HG03064 (cell line): ENCODE data around the gene INSR.
A peak's percentile ranks its signal among the peaks of the same experiment; 100 is the strongest.

Experiments
- ATAC-seq: cut with Tn5 transposase; IDR thresholded peaks from one replicate; pipeline ENCODE4 v1.9.1; 2021; ENCODE audit warnings: low read depth; ENCODE audit not compliant: unreplicated experiment

INSR gene

GRCh38 chr19:7197760-7198696, 96.2 kb downstream of the INSR start:
- peak; percentile 72 for ATAC-seq

- peak; percentile 58 for ATAC-seq
Observed at GRCh38 chr19:7197119-7197759, 97.0 kb downstream of the INSR start.

- ATAC-seq: no peak
Observed at GRCh38 chr19:7196763-7197118, 97.5 kb downstream of the INSR start.

- no peak for ATAC-seq
Observed at GRCh38 chr19:7195046-7195445, 99.2 kb downstream of the INSR start.

GRCh38 chr19:7194566-7194965, 99.6 kb downstream of the INSR start:
- ATAC-seq: no peak

- peak; percentile 49 for ATAC-seq
Observed at GRCh38 chr19:7191946-7192691, 102.1 kb downstream of the INSR start.

GRCh38 chr19:7188698-7189629, 105.2 kb downstream of the INSR start:
- no peak for ATAC-seq

- no peak for ATAC-seq
Observed at GRCh38 chr19:7187605-7188339, 106.4 kb downstream of the INSR start.

- ATAC-seq: no peak
Observed at GRCh38 chr19:7182489-7182888, 111.7 kb downstream of the INSR start.

- no peak for ATAC-seq
Observed at GRCh38 chr19:7179917-7180306, 114.3 kb downstream of the INSR start.

GRCh38 chr19:7177926-7178325, 116.3 kb downstream of the INSR start:
- ATAC-seq: no peak

- no peak for ATAC-seq
Observed at GRCh38 chr19:7176792-7177191, 117.4 kb downstream of the INSR start.

- no peak for ATAC-seq
Observed at GRCh38 chr19:7172794-7173193, 121.4 kb downstream of the INSR start.

- ATAC-seq: no peak
Observed at GRCh38 chr19:7170983-7171382, 123.2 kb downstream of the INSR start.

GRCh38 chr19:7168941-7169340, 125.3 kb downstream of the INSR start:
- ATAC-seq: no peak

- no peak for ATAC-seq
Observed at GRCh38 chr19:7161292-7161691, 132.9 kb downstream of the INSR start.

- ATAC-seq: no peak
Observed at GRCh38 chr19:7159105-7159933, 134.9 kb downstream of the INSR start.

- no peak for ATAC-seq
Observed at GRCh38 chr19:7153022-7153421, 141.2 kb downstream of the INSR start.

- no peak for ATAC-seq
Observed at GRCh38 chr19:7152568-7152967, 141.6 kb downstream of the INSR start.
